ENCODE results near the gene CRELD2. TPM values are rescaled to one million over a fixed set of nuclear protein-coding genes. Genes with fewer than 3 reads are reported as not detected.

The CRELD2 gene
- total and polyA plus RNA-seq, 2 donors from 2014 or later = 37.3 to 54.0 TPM

DNA sequence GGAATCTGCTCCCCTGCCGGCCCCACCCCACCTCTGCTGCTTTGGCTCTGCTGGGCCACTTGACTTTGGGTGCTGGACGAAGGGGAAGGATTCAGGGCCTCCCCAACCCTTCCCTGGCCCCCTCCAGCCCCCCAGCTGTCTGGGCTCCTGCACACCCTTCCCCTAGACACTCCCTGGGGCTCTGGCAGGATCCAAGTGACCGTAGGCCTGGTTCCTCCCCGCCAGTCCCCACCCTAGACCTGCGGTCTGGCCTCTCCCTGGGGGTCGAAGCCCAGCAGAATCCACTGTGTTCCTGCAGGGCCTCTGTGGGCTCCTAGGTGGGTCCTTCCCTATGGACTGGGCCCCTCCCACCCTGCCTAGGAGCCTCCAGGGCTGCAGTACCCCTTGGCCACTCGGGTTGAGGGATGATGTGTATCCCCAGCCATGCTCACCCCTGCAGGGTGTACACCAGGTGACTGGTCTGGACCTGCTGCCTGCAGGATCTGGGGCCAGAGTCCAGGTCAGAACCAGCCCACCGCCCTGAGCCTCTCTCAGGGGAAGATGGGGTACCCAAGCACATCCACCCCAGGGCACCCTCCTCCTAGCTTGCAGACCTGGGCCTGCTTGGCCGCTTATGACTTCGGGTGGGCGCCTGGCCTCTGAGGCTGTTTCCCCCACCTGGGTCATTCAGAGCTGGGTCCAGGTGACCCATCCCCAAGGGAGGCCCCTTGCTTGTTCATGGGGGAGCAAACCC lies 47.8 kb downstream of the CRELD2 start:
- Histone ChIP-seq H3K4me3 (ENCODE audit: low read length in 3 of 3) (no peak overlapping the region), H3K36me3 (ENCODE audit: control insufficient read depth in 2 of 3, insufficient read depth in 3 of 3, low read length in 3 of 3) (peaks cover 0 to 24% (median 7%) of the 10 kb centered on the region in 3 donors), H3K4me1 (ENCODE audit: control insufficient read depth in 2 of 3, insufficient read depth in 2 of 3, low read depth in 1 of 3, low read length in 3 of 3) (peaks cover 2 to 67% (median 57%) of the 10 kb centered on the region in 3 donors), H3K9me3 (ENCODE audit: control insufficient read depth in 2 of 3, insufficient read depth in 1 of 3, low read length in 3 of 3) (no peaks in the 10 kb centered on the region), H3K9ac (ENCODE audit: low read length in 3 of 3) (peak overlapping the region in 1 of 3 donors; percentile 70), H3K27ac (ENCODE audit: low read depth in 2 of 2, low read length in 2 of 2) (peak overlapping the region; percentile 97), H3K27me3 (ENCODE audit: control insufficient read depth, insufficient read depth, low read length) (peaks cover 2% of the 10 kb centered on the region)
- DNase-seq (peak in 4 of 5 donors; percentile 7 to 79 (median 37)), FAIRE-seq (no peak)
- intact Hi-C loops (cut with DNase I) = no loop called here
- TF ChIP-seq CTCF (IDR thresholded peaks at IDR 0.05; ENCODE audit: borderline replicate concordance, extremely low read depth, insufficient read depth) = no peak

DNA sequence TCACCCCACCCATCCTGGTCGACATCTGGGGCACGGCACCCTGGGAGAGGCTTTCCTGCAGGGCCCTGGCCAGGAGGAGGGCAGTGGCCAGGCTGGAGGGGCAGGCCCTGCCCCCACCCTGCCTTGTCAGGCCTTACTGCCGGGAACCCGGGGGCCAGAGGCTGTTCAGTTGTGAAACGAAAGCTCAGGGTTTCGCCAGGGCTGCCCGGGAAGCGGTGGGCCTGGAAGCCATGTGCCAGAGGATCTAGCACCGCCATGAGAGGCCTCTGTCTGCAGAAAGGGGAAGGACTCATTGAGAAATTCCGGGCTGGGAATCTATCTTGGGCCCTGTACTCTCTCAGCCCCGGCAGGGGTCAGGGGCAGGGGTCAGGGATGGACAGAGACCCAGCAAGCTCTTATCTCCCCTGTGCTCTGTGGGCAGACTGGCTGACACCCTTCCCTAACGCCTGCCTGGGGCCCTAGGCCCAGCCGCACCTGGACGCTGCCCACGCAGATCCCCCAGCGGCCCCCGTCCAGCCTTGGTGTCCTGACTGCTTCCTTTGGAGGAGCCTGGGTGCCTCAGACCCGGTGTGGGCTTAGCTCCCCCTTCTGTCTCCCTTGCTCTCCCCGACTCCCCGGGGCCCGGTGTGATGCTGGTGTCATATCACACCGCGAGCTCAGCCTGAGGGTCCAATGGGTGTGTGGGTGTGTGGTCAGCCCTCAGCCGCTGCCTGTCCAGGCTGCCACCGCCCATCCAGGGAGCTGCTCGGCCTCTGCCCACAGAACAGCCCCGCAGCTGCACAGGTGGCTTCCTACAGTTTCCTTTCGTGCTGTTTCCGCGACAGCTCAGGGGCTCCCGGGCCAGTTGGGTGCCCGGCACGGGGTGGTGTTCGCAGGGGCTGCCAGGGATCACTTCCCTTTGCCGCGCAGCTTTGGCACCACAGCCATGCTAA lies 48.6 kb downstream of the CRELD2 start:
- TF ChIP-seq CTCF (IDR thresholded peaks at IDR 0.05; ENCODE audit: borderline replicate concordance, extremely low read depth, insufficient read depth) = no peak
- H3K9ac ChIP-seq (ENCODE audit: low read length in 3 of 3) = peak overlapping the region in 1 of 3 donors; percentile 70
- DNase-seq = peak in 4 of 5 donors; percentile 27 to 89 (median 53)
- H3K4me3 ChIP-seq (ENCODE audit: low read length in 3 of 3) = peak overlapping the region in 1 of 3 donors; percentile 41
- H3K9me3 ChIP-seq (ENCODE audit: control insufficient read depth in 2 of 3, insufficient read depth in 1 of 3, low read length in 3 of 3) = no peaks in the 10 kb centered on the region
- peaks cover 2 to 69% (median 57%) of the 10 kb centered on the region in 3 donors for H3K4me1 ChIP-seq (ENCODE audit: control insufficient read depth in 2 of 3, insufficient read depth in 2 of 3, low read depth in 1 of 3, low read length in 3 of 3)
- H3K36me3 ChIP-seq (ENCODE audit: control insufficient read depth in 2 of 3, insufficient read depth in 3 of 3, low read length in 3 of 3) = peaks cover 0 to 19% (median 7%) of the 10 kb centered on the region in 3 donors
- intact Hi-C loops (cut with DNase I) = no loop called here
- peaks cover 2% of the 10 kb centered on the region for H3K27me3 ChIP-seq (ENCODE audit: control insufficient read depth, insufficient read depth, low read length)
- FAIRE-seq = no peak
- H3K27ac ChIP-seq (ENCODE audit: low read depth in 2 of 2, low read length in 2 of 2) = peak overlapping the region; percentile 97

DNA sequence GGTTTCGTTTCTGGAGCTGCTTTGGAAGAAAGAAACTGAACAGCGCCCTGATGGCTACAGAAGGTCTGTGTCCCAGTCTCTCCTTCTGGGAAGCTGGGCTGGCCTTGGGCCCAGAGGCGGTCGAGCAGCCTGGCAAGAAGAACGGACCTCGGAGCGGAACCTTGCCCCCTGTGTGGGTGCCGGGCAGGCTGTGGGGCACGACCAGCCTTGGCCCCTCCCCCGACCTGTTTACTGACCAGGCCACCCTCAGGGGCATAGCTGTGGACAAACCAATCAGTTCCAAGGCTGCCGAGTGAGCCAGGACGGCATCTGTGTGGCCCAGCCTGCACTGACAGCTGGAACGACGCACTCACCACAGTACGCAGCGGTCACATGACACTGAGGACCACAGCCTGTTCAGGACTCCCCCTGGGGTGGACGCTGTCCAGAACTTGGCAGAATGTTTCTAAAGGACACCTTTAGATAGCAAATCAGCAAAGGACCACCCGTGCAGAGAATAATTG lies 49.3 kb downstream of the CRELD2 start:
- no peak for TF ChIP-seq CTCF (IDR thresholded peaks at IDR 0.05; ENCODE audit: borderline replicate concordance, extremely low read depth, insufficient read depth)
- Histone ChIP-seq H3K27ac (ENCODE audit: low read depth in 2 of 2, low read length in 2 of 2) (peak overlapping the region; percentile 97), H3K9ac (ENCODE audit: low read length in 3 of 3) (peak overlapping the region in 1 of 3 donors; percentile 70), H3K4me1 (ENCODE audit: control insufficient read depth in 2 of 3, insufficient read depth in 2 of 3, low read depth in 1 of 3, low read length in 3 of 3) (peaks cover 2 to 66% (median 54%) of the 10 kb centered on the region in 3 donors), H3K27me3 (ENCODE audit: control insufficient read depth, insufficient read depth, low read length) (peaks cover 4% of the 10 kb centered on the region), H3K9me3 (ENCODE audit: control insufficient read depth in 2 of 3, insufficient read depth in 1 of 3, low read length in 3 of 3) (no peaks in the 10 kb centered on the region), H3K36me3 (ENCODE audit: control insufficient read depth in 2 of 3, insufficient read depth in 3 of 3, low read length in 3 of 3) (peaks cover 0 to 16% (median 7%) of the 10 kb centered on the region in 3 donors), H3K4me3 (ENCODE audit: low read length in 3 of 3) (peak overlapping the region in 1 of 3 donors; percentile 41)
- FAIRE-seq (no peak), DNase-seq (peak in 4 of 5 donors; percentile 22 to 93 (median 66))
- intact Hi-C loops (cut with DNase I) = no loop called here

Data from kidney (tissue), 14 donors.